ENCODE data around the gene PTX4.
"Not testable (repeated sequence)": the region's sequence is repeated elsewhere in the genome, so short reads cannot be mapped to it uniquely, and the experiment has no call there.

Gene PTX4

GRCh38 chr16:1474796-1475551 lies 13.8 kb downstream of the PTX4 start, which contains the start of gene CLCN7:
CLCN7 (minus strand) TSS chr16:1475028; CDS start chr16:1474974, 54 bp downstream.
- no peaks in the 10 kb centered on the region for H3K4me1 ChIP-seq (ENCODE audit: control insufficient read depth, insufficient read depth, low read length)
- peak within 1 kb of the TSS; percentile 88 for H3K9ac ChIP-seq (ENCODE audit: low read depth, low read length)
- no peaks in the 10 kb centered on the region for H3K9me3 ChIP-seq (ENCODE audit: control insufficient read depth, insufficient read depth, low read length)
- H3K4me3 ChIP-seq (ENCODE audit: low read depth, low read length) = peak within 1 kb of the TSS; percentile 76
- H3K36me3 ChIP-seq (ENCODE audit: control insufficient read depth, insufficient read depth, low read length) = no peaks in the 10 kb centered on the region
- peaks cover 6% of the 10 kb centered on the region; the same call in 1 of the 2 replicates for H3K27me3 ChIP-seq (ENCODE audit: control insufficient read depth, insufficient read depth, low read length)
- H3K27ac ChIP-seq (ENCODE audit: low read depth, low read length) = peak within 1 kb of the TSS; percentile 60

GRCh38 chr16:1474082-1474795 lies 14.5 kb downstream of the PTX4 start:
- H3K9me3 ChIP-seq (ENCODE audit: control insufficient read depth, insufficient read depth, low read length) = no peaks in the 10 kb centered on the region
- peaks cover 6% of the 10 kb centered on the region; the same call in 1 of the 2 replicates for H3K27me3 ChIP-seq (ENCODE audit: control insufficient read depth, insufficient read depth, low read length)
- no peaks in the 10 kb centered on the region for H3K36me3 ChIP-seq (ENCODE audit: control insufficient read depth, insufficient read depth, low read length)
- peak overlapping the region; percentile 76 for H3K4me3 ChIP-seq (ENCODE audit: low read depth, low read length)
- H3K27ac ChIP-seq (ENCODE audit: low read depth, low read length) = no peak overlapping the region
- no peaks in the 10 kb centered on the region for H3K4me1 ChIP-seq (ENCODE audit: control insufficient read depth, insufficient read depth, low read length)
- peak overlapping the region; percentile 88 for H3K9ac ChIP-seq (ENCODE audit: low read depth, low read length)

GRCh38 chr16:1472974-1473373 lies 15.8 kb downstream of the PTX4 start:
- Histone ChIP-seq H3K9me3 (ENCODE audit: control insufficient read depth, insufficient read depth, low read length) (no peaks in the 10 kb centered on the region), H3K27ac (ENCODE audit: low read depth, low read length) (no peak overlapping the region), H3K9ac (ENCODE audit: low read depth, low read length) (no peak overlapping the region), H3K27me3 (ENCODE audit: control insufficient read depth, insufficient read depth, low read length) (peaks cover 6% of the 10 kb centered on the region; the same call in 1 of the 2 replicates), H3K4me3 (ENCODE audit: low read depth, low read length) (no peak overlapping the region), H3K4me1 (ENCODE audit: control insufficient read depth, insufficient read depth, low read length) (no peaks in the 10 kb centered on the region), H3K36me3 (ENCODE audit: control insufficient read depth, insufficient read depth, low read length) (no peaks in the 10 kb centered on the region)

GRCh38 chr16:1471569-1472194 lies 17.1 kb downstream of the PTX4 start:
- Histone ChIP-seq H3K4me3 (ENCODE audit: low read depth, low read length) (no peak overlapping the region), H3K36me3 (ENCODE audit: control insufficient read depth, insufficient read depth, low read length) (no peaks in the 10 kb centered on the region), H3K27me3 (ENCODE audit: control insufficient read depth, insufficient read depth, low read length) (no peaks in the 10 kb centered on the region), H3K9me3 (ENCODE audit: control insufficient read depth, insufficient read depth, low read length) (no peaks in the 10 kb centered on the region), H3K9ac (ENCODE audit: low read depth, low read length) (no peak overlapping the region), H3K27ac (ENCODE audit: low read depth, low read length) (no peak overlapping the region), H3K4me1 (ENCODE audit: control insufficient read depth, insufficient read depth, low read length) (no peaks in the 10 kb centered on the region)

GRCh38 chr16:1470481-1471251 lies 18.1 kb downstream of the PTX4 start:
- no peaks in the 10 kb centered on the region for H3K27me3 ChIP-seq (ENCODE audit: control insufficient read depth, insufficient read depth, low read length)
- peak overlapping the region; percentile 31 for H3K27ac ChIP-seq (ENCODE audit: low read depth, low read length)
- H3K36me3 ChIP-seq (ENCODE audit: control insufficient read depth, insufficient read depth, low read length) = no peaks in the 10 kb centered on the region
- no peak overlapping the region; the same call in 1 of the 2 replicates for H3K9ac ChIP-seq (ENCODE audit: low read depth, low read length)
- H3K9me3 ChIP-seq (ENCODE audit: control insufficient read depth, insufficient read depth, low read length) = no peaks in the 10 kb centered on the region
- no peak overlapping the region for H3K4me3 ChIP-seq (ENCODE audit: low read depth, low read length)
- no peaks in the 10 kb centered on the region for H3K4me1 ChIP-seq (ENCODE audit: control insufficient read depth, insufficient read depth, low read length)

GRCh38 chr16:1469693-1470201 lies 19.0 kb downstream of the PTX4 start:
- no peak overlapping the region for H3K4me3 ChIP-seq (ENCODE audit: low read depth, low read length)
- no peak overlapping the region for H3K9ac ChIP-seq (ENCODE audit: low read depth, low read length)
- no peaks in the 10 kb centered on the region for H3K36me3 ChIP-seq (ENCODE audit: control insufficient read depth, insufficient read depth, low read length)
- no peaks in the 10 kb centered on the region for H3K9me3 ChIP-seq (ENCODE audit: control insufficient read depth, insufficient read depth, low read length)
- H3K27ac ChIP-seq (ENCODE audit: low read depth, low read length) = no peak overlapping the region
- no peaks in the 10 kb centered on the region for H3K4me1 ChIP-seq (ENCODE audit: control insufficient read depth, insufficient read depth, low read length)
- no peaks in the 10 kb centered on the region for H3K27me3 ChIP-seq (ENCODE audit: control insufficient read depth, insufficient read depth, low read length)

- not testable (repeated sequence) for H3K27ac ChIP-seq (ENCODE audit: low read depth, low read length); H3K4me3 ChIP-seq (ENCODE audit: low read depth, low read length); H3K36me3 ChIP-seq (ENCODE audit: control insufficient read depth, insufficient read depth, low read length); H3K27me3 ChIP-seq (ENCODE audit: control insufficient read depth, insufficient read depth, low read length); H3K4me1 ChIP-seq (ENCODE audit: control insufficient read depth, insufficient read depth, low read length); H3K9ac ChIP-seq (ENCODE audit: low read depth, low read length); H3K9me3 ChIP-seq (ENCODE audit: control insufficient read depth, insufficient read depth, low read length)
These were observed 19.6 kb downstream of the PTX4 start for GRCh38 chr16:1469141-1469540.

GRCh38 chr16:1468426-1468810 lies 20.3 kb downstream of the PTX4 start:
- H3K9me3 ChIP-seq (ENCODE audit: control insufficient read depth, insufficient read depth, low read length) = no peaks in the 10 kb centered on the region
- no peak overlapping the region for H3K9ac ChIP-seq (ENCODE audit: low read depth, low read length)
- H3K36me3 ChIP-seq (ENCODE audit: control insufficient read depth, insufficient read depth, low read length) = no peaks in the 10 kb centered on the region
- no peaks in the 10 kb centered on the region for H3K27me3 ChIP-seq (ENCODE audit: control insufficient read depth, insufficient read depth, low read length)
- H3K4me3 ChIP-seq (ENCODE audit: low read depth, low read length) = no peak overlapping the region
- no peaks in the 10 kb centered on the region for H3K4me1 ChIP-seq (ENCODE audit: control insufficient read depth, insufficient read depth, low read length)
- H3K27ac ChIP-seq (ENCODE audit: low read depth, low read length) = no peak overlapping the region

- Histone ChIP-seq H3K27me3 (ENCODE audit: control insufficient read depth, insufficient read depth, low read length) (no peaks in the 10 kb centered on the region), H3K27ac (ENCODE audit: low read depth, low read length) (no peak overlapping the region), H3K4me3 (ENCODE audit: low read depth, low read length) (no peak overlapping the region), H3K36me3 (ENCODE audit: control insufficient read depth, insufficient read depth, low read length) (no peaks in the 10 kb centered on the region), H3K9me3 (ENCODE audit: control insufficient read depth, insufficient read depth, low read length) (no peaks in the 10 kb centered on the region), H3K9ac (ENCODE audit: low read depth, low read length) (no peak overlapping the region), H3K4me1 (ENCODE audit: control insufficient read depth, insufficient read depth, low read length) (no peaks in the 10 kb centered on the region)
These were observed 21.7 kb downstream of the PTX4 start for GRCh38 chr16:1466968-1467521.

- H3K27ac ChIP-seq (ENCODE audit: low read depth, low read length) = no peak overlapping the region
- no peak overlapping the region for H3K4me3 ChIP-seq (ENCODE audit: low read depth, low read length)
- H3K9me3 ChIP-seq (ENCODE audit: control insufficient read depth, insufficient read depth, low read length) = no peaks in the 10 kb centered on the region
- no peaks in the 10 kb centered on the region for H3K27me3 ChIP-seq (ENCODE audit: control insufficient read depth, insufficient read depth, low read length)
- no peak overlapping the region for H3K9ac ChIP-seq (ENCODE audit: low read depth, low read length)
- H3K4me1 ChIP-seq (ENCODE audit: control insufficient read depth, insufficient read depth, low read length) = no peaks in the 10 kb centered on the region
- H3K36me3 ChIP-seq (ENCODE audit: control insufficient read depth, insufficient read depth, low read length) = peaks cover 4% of the 10 kb centered on the region
These were observed 22.7 kb downstream of the PTX4 start for GRCh38 chr16:1466054-1466453.

Measured in HUES48 (cell line).